EL (cell line): ENCODE data around the gene S100A13.
"Not testable (repeated sequence)": the region's sequence is repeated elsewhere in the genome, so short reads cannot be mapped to it uniquely, and the experiment has no call there.

ENCODE experiments used
- DNase-seq: peaks from one replicate; pipeline ENCODE4 v3.0.0-alpha.2; 2016

S100A13 gene

GRCh38 chr1:153647346-153647714 lies 20.0 kb upstream of the S100A13 start:
- DNase-seq = no peak

- DNase-seq = no peak
These were observed 19.5 kb upstream of the S100A13 start for GRCh38 chr1:153646672-153647345.

- no peak for DNase-seq
These were observed 16.5 kb upstream of the S100A13 start for GRCh38 chr1:153643816-153644215.

GRCh38 chr1:153643100-153643499 lies 15.8 kb upstream of the S100A13 start:
- DNase-seq = no peak

GRCh38 chr1:153642161-153642560 lies 14.9 kb upstream of the S100A13 start:
- no peak for DNase-seq

- no peak for DNase-seq
These were observed 13.6 kb upstream of the S100A13 start for GRCh38 chr1:153640861-153641260.

- not testable (repeated sequence) for DNase-seq
These were observed 12.9 kb upstream of the S100A13 start for GRCh38 chr1:153640213-153640612.

GRCh38 chr1:153639280-153639679 lies 12.0 kb upstream of the S100A13 start:
- DNase-seq = no peak

- no peak for DNase-seq
These were observed 11.0 kb upstream of the S100A13 start for GRCh38 chr1:153638261-153638660.

- DNase-seq = no peak
These were observed 9.0 kb upstream of the S100A13 start for GRCh38 chr1:153636312-153636711.

- no peak for DNase-seq
These were observed 8.6 kb upstream of the S100A13 start for GRCh38 chr1:153635872-153636271.

- peak; percentile 98 for DNase-seq
These were observed 6.7 kb upstream of the S100A13 start, which contains the start of gene CHTOP for GRCh38 chr1:153633754-153634665. Gene CHTOP, plus strand, starts transcription at chr1:153634066. Its CDS starts 2,523 bp downstream, at chr1:153636589.

GRCh38 chr1:153633161-153633753 lies 6.0 kb upstream of the S100A13 start:
- DNase-seq = no peak

GRCh38 chr1:153631047-153632022 lies 4.0 kb upstream of the S100A13 start:
- no peak for DNase-seq

GRCh38 chr1:153630384-153630783 lies 3.1 kb upstream of the S100A13 start:
- DNase-seq = no peak

GRCh38 chr1:153629971-153630370 lies 2.7 kb upstream of the S100A13 start:
- DNase-seq = no peak

GRCh38 chr1:153629343-153629665 lies 2.0 kb upstream of the S100A13 start:
- no peak for DNase-seq

GRCh38 chr1:153628638-153629342 lies 1.5 kb upstream of the S100A13 start:
- no peak for DNase-seq

- DNase-seq = no peak
These were observed 666 bp upstream of the S100A13 start, which contains the start of gene S100A1 for GRCh38 chr1:153627715-153628626. Gene S100A1, plus strand, starts transcription at chr1:153628434. Its CDS starts 2,088 bp downstream, at chr1:153630522.

GRCh38 chr1:153626477-153626903 lies 815 bp downstream of the S100A13 start:
- no peak for DNase-seq
